Keratinocyte (primary cell): Measurements from ENCODE around the gene CDH12. TPM values are rescaled to one million over a fixed set of nuclear protein-coding genes. Genes with fewer than 3 reads are reported as not detected.
"Not testable (repeated sequence)": the region's sequence is repeated elsewhere in the genome, so short reads cannot be mapped to it uniquely, and the experiment has no call there.

Source experiments
- DNase-seq: peaks from one replicate; pipeline ENCODE4 v3.0.0-alpha.2; 2011; ENCODE audit warnings: low read depth, missing footprints, low spot score
- FAIRE-seq: peaks from 2 replicates; lab custom pipeline; 2011; peaks lifted over from hg19 to GRCh38; lab: Jason Lieb, UNC
- H2AFZ ChIP-seq: 2 replicates; pipeline ENCODE4 v1.6.0; 2012; ENCODE audit warnings: low read length, control low read depth, inconsistent platforms; ENCODE audit not compliant: control insufficient read depth
- H3K27ac ChIP-seq: 2 replicates; pipeline ENCODE4 v1.5.1; 2011; ENCODE audit warnings: low read length; ENCODE audit not compliant: control insufficient read depth, insufficient read depth
- H3K27me3 ChIP-seq: 3 replicates; pipeline ENCODE4 v1.6.0; 2011; ENCODE audit warnings: low read length; ENCODE audit not compliant: control insufficient read depth, insufficient read depth; ENCODE audit errors: extremely low read depth
- H3K36me3 ChIP-seq, 2 experiments: 2 replicates in 1 of 2; 3 replicates in 1 of 2; pipeline ENCODE4 v1.5.1; 2011; ENCODE audit warnings: low read length in 2 of 2, mild to moderate bottlenecking in 1 of 2; ENCODE audit not compliant: control insufficient read depth in 2 of 2, insufficient read depth in 2 of 2; ENCODE audit errors: extremely low read depth in 1 of 2
- H3K4me1 ChIP-seq: 3 replicates; pipeline ENCODE4 v1.5.1; 2011; ENCODE audit warnings: low read length; ENCODE audit not compliant: control insufficient read depth, insufficient read depth; ENCODE audit errors: extremely low read depth
- H3K4me2 ChIP-seq: 3 replicates; pipeline ENCODE4 v1.6.0; 2011; ENCODE audit warnings: low read depth, low read length; ENCODE audit not compliant: control insufficient read depth, insufficient read depth; ENCODE audit errors: extremely low read depth
- H3K4me3 ChIP-seq, 3 experiments: fragments of 200-600 bp in 1 of 3; sonication (generic) in 1 of 3; 2 replicates in 2 of 3; 3 replicates in 1 of 3; pipeline ENCODE4 v1.5.1; 2011 to 2016; ENCODE audit warnings: low read length in 3 of 3, mild to moderate bottlenecking in 3 of 3, control low read depth in 2 of 3, inconsistent platforms in 1 of 3, low read depth in 1 of 3, mixed read lengths in 1 of 3, mixed run types in 1 of 3, moderate library complexity in 1 of 3; ENCODE audit not compliant: control insufficient read depth in 2 of 3, insufficient read depth in 2 of 3; ENCODE audit errors: extremely low read depth in 1 of 3
- H3K79me2 ChIP-seq: 2 replicates; pipeline ENCODE4 v1.6.0; 2012; ENCODE audit warnings: low read length; ENCODE audit not compliant: control insufficient read depth, insufficient read depth
- H3K9ac ChIP-seq: 3 replicates; pipeline ENCODE4 v1.6.0; 2011; ENCODE audit warnings: low read length; ENCODE audit not compliant: control insufficient read depth, insufficient read depth; ENCODE audit errors: extremely low read depth
- H3K9me1 ChIP-seq: 3 replicates; pipeline ENCODE4 v1.6.0; 2011; ENCODE audit warnings: low read length; ENCODE audit not compliant: control insufficient read depth, insufficient read depth; ENCODE audit errors: extremely low read depth
- H3K9me3 ChIP-seq: 2 replicates; pipeline ENCODE4 v1.5.1; 2012; ENCODE audit warnings: low read depth, low read length; ENCODE audit not compliant: control insufficient read depth
- H4K20me1 ChIP-seq: 3 replicates; pipeline ENCODE4 v1.6.0; 2011; ENCODE audit warnings: low read length; ENCODE audit not compliant: control insufficient read depth, insufficient read depth; ENCODE audit errors: extremely low read depth
- dilution Hi-C: fragments of 300-500 bp; cut with MboI; formaldehyde crosslinking; loops from one replicate; pipeline ENCODE4 v1.7.0; 2020; ENCODE audit warnings: low sequenced_read_pairs; ENCODE audit not compliant: extremely low pct_ligation_motif_present
- polyA plus RNA-seq, 5 experiments: library from polyadenylated mRNA; depleted of rRNA in 3 of 5; stranded (reverse) in 3 of 5; stranded (forward) in 1 of 5; unstranded in 1 of 5; fragments of >200 nt; gene quantifications; 1 replicate in 1 of 5; 2 replicates in 3 of 5; 3 replicates in 1 of 5; pipeline versions ENCODE4 v1.2.1 to v1.2.3, GENCODE V29; 2011 to 2012; ENCODE audit warnings: missing spikeins in 2 of 5, low read depth in 1 of 5, low replicate concordance in 1 of 5

The CDH12 gene
- polyA plus RNA-seq, 1 donor (not counting 4 experiments of a cell fraction or from before 2014, with no cell fraction given) = not detected

GRCh38 chr5:22001097-22001496 lies 852.0 kb downstream of the CDH12 start:
- H3K9me3 ChIP-seq, H3K9ac ChIP-seq, H3K4me1 ChIP-seq, H3K4me2 ChIP-seq, H3K36me3 ChIP-seq, H3K27me3 ChIP-seq, H4K20me1 ChIP-seq, H3K27ac ChIP-seq, DNase-seq, H2AFZ ChIP-seq, H3K9me1 ChIP-seq, dilution Hi-C loops, H3K4me3 ChIP-seq, FAIRE-seq, H3K79me2 ChIP-seq: not testable (repeated sequence)

GRCh38 chr5:21985799-21986198 lies 867.3 kb downstream of the CDH12 start:
- H3K9me1 ChIP-seq, H3K36me3 ChIP-seq, H3K4me2 ChIP-seq, DNase-seq, H2AFZ ChIP-seq, dilution Hi-C loops, FAIRE-seq, H4K20me1 ChIP-seq, H3K27me3 ChIP-seq, H3K27ac ChIP-seq, H3K79me2 ChIP-seq, H3K4me1 ChIP-seq, H3K9me3 ChIP-seq, H3K4me3 ChIP-seq, H3K9ac ChIP-seq: not testable (repeated sequence)

GRCh38 chr5:21951571-21951970 lies 901.6 kb downstream of the CDH12 start:
- dilution Hi-C loops, FAIRE-seq, H3K27me3 ChIP-seq: not testable (repeated sequence)

More at GRCh38 chr5:21951571-21951970, 901.6 kb downstream of the CDH12 start:
- not testable (repeated sequence) for H3K9ac ChIP-seq, H3K36me3 ChIP-seq, H3K27ac ChIP-seq, H3K79me2 ChIP-seq, H3K4me3 ChIP-seq, DNase-seq, H3K4me2 ChIP-seq, H3K9me3 ChIP-seq, H3K4me1 ChIP-seq, H3K9me1 ChIP-seq, H4K20me1 ChIP-seq, H2AFZ ChIP-seq
